SU-DHL-6 (cell line): Measurements from ENCODE around the gene AKAP8.

Source experiments
- CTCF ChIP-seq: fragments of 200-600 bp; sonication (generic); IDR thresholded peaks from one replicate; pipeline ENCODE4 v1.5.1; 2017; ENCODE audit warnings: antibody characterized with exemption, mild to moderate bottlenecking, low read length, moderate library complexity; ENCODE audit not compliant: insufficient read depth, poor library complexity, severe bottlenecking
- EZH2phosphoT487 ChIP-seq: fragments of 200-600 bp; sonication (generic), shearing (Covaris generic); conservative IDR thresholded peaks from 2 replicates; pipeline ENCODE4 v1.6.1; 2018; ENCODE audit warnings: mild to moderate bottlenecking, antibody characterized with exemption, low read length, moderate library complexity, mixed read lengths

GRCh38 chr19:15313649-15314279 is 65.8 kb downstream of the AKAP8 start:
- TF ChIP-seq CTCF (no peak), EZH2phosphoT487 (no peak)
